ENCODE data around the gene PARVG. TPM values are rescaled to one million over a fixed set of nuclear protein-coding genes. Genes with fewer than 3 reads are reported as not detected.

The PARVG gene
- total RNA-seq, 1 donor from 2014 or later = 3.1 TPM

GRCh38 chr22:44256556-44257485 lies 76.1 kb downstream of the PARVG start:
- Histone ChIP-seq H3K27me3 (ENCODE audit: control insufficient read depth in 3 of 3, insufficient read depth in 3 of 3, low read length in 3 of 3) (peaks cover 5 to 11% (median 8%) of the 10 kb centered on the region in 3 donors), H3K9ac (ENCODE audit: low read depth in 1 of 3, low read length in 3 of 3) (no peak overlapping the region), H3K36me3 (ENCODE audit: control insufficient read depth in 3 of 3, insufficient read depth in 3 of 3, low read length in 3 of 3) (no peaks in the 10 kb centered on the region), H3K27ac (ENCODE audit: low read depth, low read length) (no peak overlapping the region), H3K4me1 (ENCODE audit: control insufficient read depth in 3 of 3, insufficient read depth in 3 of 3, low read length in 3 of 3) (no peaks in the 10 kb centered on the region), H3K4me3 (ENCODE audit: low read length in 3 of 3) (no peak overlapping the region), H3K9me3 (ENCODE audit: control insufficient read depth in 3 of 3, low read length in 3 of 3) (no peaks in the 10 kb centered on the region)

Other genes with a start within 250 kb of the PARVG start
- gene SAMM50, start 225.5 kb upstream of the PARVG start, total RNA-seq = 59.5 TPM
- 11.0 TPM for gene PARVB, start 156.6 kb upstream of the PARVG start, total RNA-seq
- gene SHISAL1, start 132.0 kb downstream of the PARVG start, total RNA-seq = 7.3 TPM